WTC11 (cell line): Measurements from ENCODE around the gene MAB21L1. TPM values are rescaled to one million over a fixed set of nuclear protein-coding genes. Genes with fewer than 3 reads are reported as not detected.

Experiments used
- ATAC-seq: fragments of 200-7000 bp; cut with Tn5 transposase; 2 replicates; pipeline ENCODE4 v1.10.0; 2021; ENCODE audit warnings: mild to moderate bottlenecking, moderate library complexity
- CTCF ChIA-PET: fragments of 300-600 bp; sonication (Branson Sonifier 250); formaldehyde crosslinking; loops from one replicate; lab custom pipeline; 2021; ENCODE audit warnings: antibody characterized with exemption; lab: Charles Lee
- POLR2A ChIA-PET: fragments of 350-600 bp; sonication (Branson Sonifier 250); formaldehyde crosslinking; loops from one replicate; lab custom pipeline; 2021; ENCODE audit warnings: antibody characterized with exemption; lab: Charles Lee
- DNase-seq: peaks from one replicate; pipeline ENCODE4 v3.0.0; 2021; ENCODE audit warnings: low spot score
- H3K27ac Mint-ChIP-seq: 2 replicates; pipeline ENCODE4 v1.8.0; 2021; ENCODE audit warnings: mixed read lengths
- H3K27me3 Mint-ChIP-seq: 2 replicates; pipeline ENCODE4 v1.8.0; 2021; ENCODE audit warnings: low read depth, mild to moderate bottlenecking, moderate library complexity, mixed read lengths
- H3K36me3 Mint-ChIP-seq: 2 replicates; pipeline ENCODE4 v1.8.0; 2021; ENCODE audit warnings: mixed read lengths
- H3K4me1 Mint-ChIP-seq: 2 replicates; pipeline ENCODE4 v1.8.0; 2022; ENCODE audit warnings: mixed read lengths
- H3K4me3 Mint-ChIP-seq: 2 replicates; pipeline ENCODE4 v1.8.0; 2021; ENCODE audit warnings: mild to moderate bottlenecking, moderate library complexity, mixed read lengths
- H3K9me3 Mint-ChIP-seq: 2 replicates; pipeline ENCODE4 v1.8.0; 2021; ENCODE audit warnings: mixed read lengths
- AR ChIP-seq: fragments of 250-450 bp; sonication (Bioruptor Pico); IDR thresholded peaks from 2 replicates; pipeline ENCODE4 v1.9.0; 2021; ENCODE audit warnings: mild to moderate bottlenecking
- ATF1 ChIP-seq: sonication (generic); formaldehyde crosslinking; IDR thresholded peaks from 2 replicates; pipeline ENCODE4 v1.8.1; 2023; ENCODE audit warnings: mild to moderate bottlenecking, moderate library complexity, missing genetic modification reagents
- CDX4 ChIP-seq: fragments of 250-450 bp; sonication (Bioruptor Pico); IDR thresholded peaks from 2 replicates; pipeline ENCODE4 v1.9.0; 2021; ENCODE audit warnings: moderate library complexity, mild to moderate bottlenecking, inconsistent platforms, borderline replicate concordance
- CREB1 ChIP-seq: sonication (generic); formaldehyde crosslinking; IDR thresholded peaks from 2 replicates; pipeline ENCODE4 v1.8.0; 2023; ENCODE audit warnings: mild to moderate bottlenecking, missing genetic modification reagents
- ETV6 ChIP-seq: sonication (generic); formaldehyde crosslinking; IDR thresholded peaks from 2 replicates; pipeline ENCODE4 v1.8.1; 2022; ENCODE audit warnings: mild to moderate bottlenecking, missing genetic modification reagents
- FOXJ3 ChIP-seq: sonication (generic); formaldehyde crosslinking; IDR thresholded peaks from 2 replicates; pipeline ENCODE4 v1.9.0; 2021; ENCODE audit warnings: missing genetic modification reagents, mild to moderate bottlenecking, borderline replicate concordance
- IRF1 ChIP-seq: sonication (generic); formaldehyde crosslinking; IDR thresholded peaks from 2 replicates; pipeline ENCODE4 v1.8.0; 2023; ENCODE audit warnings: missing genetic modification reagents
- NR1H2 ChIP-seq: sonication (generic); formaldehyde crosslinking; IDR thresholded peaks from 2 replicates; pipeline ENCODE4 v1.9.0; 2021; ENCODE audit warnings: mild to moderate bottlenecking, moderate library complexity, missing genetic modification reagents
- PRRX2 ChIP-seq: fragments of 250-450 bp; sonication (Bioruptor Pico); IDR thresholded peaks from 2 replicates; pipeline ENCODE4 v1.8.0; 2021; ENCODE audit warnings: mild to moderate bottlenecking
- RORB ChIP-seq: fragments of 250-450 bp; sonication (Bioruptor Pico); IDR thresholded peaks from 2 replicates; pipeline ENCODE4 v1.9.0; 2021; ENCODE audit warnings: mild to moderate bottlenecking
- STAT6 ChIP-seq: sonication (generic); formaldehyde crosslinking; conservative IDR thresholded peaks from 2 replicates; pipeline ENCODE4 v1.8.1; 2023; ENCODE audit warnings: mild to moderate bottlenecking, low read depth, missing genetic modification reagents, moderate library complexity
- ZNF121 ChIP-seq: sonication (generic); formaldehyde crosslinking; IDR thresholded peaks from 2 replicates; pipeline ENCODE4 v1.8.0; 2023; ENCODE audit warnings: missing genetic modification reagents
- ZNF263 ChIP-seq: sonication (generic); formaldehyde crosslinking; IDR thresholded peaks from 2 replicates; pipeline ENCODE4 v1.8.1; 2022; ENCODE audit warnings: low read depth, mild to moderate bottlenecking, moderate library complexity, missing genetic modification reagents
- ZNF425 ChIP-seq: fragments of 250-450 bp; sonication (Bioruptor Pico); conservative IDR thresholded peaks from 2 replicates; pipeline ENCODE4 v1.9.0; 2021; ENCODE audit warnings: mild to moderate bottlenecking
- ZNF532 ChIP-seq: fragments of 250-450 bp; sonication (Bioruptor Pico); IDR thresholded peaks from 2 replicates; pipeline ENCODE4 v1.9.0; 2021; ENCODE audit warnings: mild to moderate bottlenecking, borderline replicate concordance
- total RNA-seq: library from RNA; stranded (reverse); gene quantifications from 3 replicates; pipeline ENCODE4 v1.2.3, GENCODE V29; 2021

Gene MAB21L1
- total RNA-seq, 1 experiment from 2014 or later, result 0.15 TPM

- POLR2A ChIA-PET, result interaction anchor here (0.5 kb wide), 1 partner anchor 11 kb away, joined by 4 read pairs; no protein-coding TSS in a partner anchor
- H3K9me3 Mint-ChIP-seq, result peaks cover 5% of the 10 kb centered on the region
- no peak for TF ChIP-seq RORB (CRISPR knock-in tag)
- no peak for TF ChIP-seq ZNF121 (CRISPR knock-in tag)
- no peak for TF ChIP-seq ATF1 (CRISPR knock-in tag)
- no peak for TF ChIP-seq ZNF532 (CRISPR knock-in tag)
- TF ChIP-seq ETV6 (CRISPR knock-in tag), result no peak
- no peak for TF ChIP-seq STAT6 (CRISPR knock-in tag)
- no peak for TF ChIP-seq FOXJ3 (CRISPR knock-in tag)
- TF ChIP-seq IRF1 (CRISPR knock-in tag), result no peak
- no peak for TF ChIP-seq NR1H2 (CRISPR knock-in tag)
- TF ChIP-seq ZNF263 (CRISPR knock-in tag), result no peak
- TF ChIP-seq ZNF425 (CRISPR knock-in tag), result no peak
- no peak for TF ChIP-seq AR (CRISPR knock-in tag)
- no peak for TF ChIP-seq PRRX2 (CRISPR knock-in tag)
- no peak for TF ChIP-seq CDX4 (CRISPR knock-in tag)
- TF ChIP-seq CREB1, result no peak
- no peaks in the 10 kb centered on the region for H3K4me1 Mint-ChIP-seq
- no peak for ATAC-seq
- peaks cover 5% of the 10 kb centered on the region for H3K36me3 Mint-ChIP-seq
- no peak overlapping the region for H3K4me3 Mint-ChIP-seq
- H3K27me3 Mint-ChIP-seq, result no peaks in the 10 kb centered on the region
- no peak overlapping the region for H3K27ac Mint-ChIP-seq
- no peak for DNase-seq
- CTCF ChIA-PET, result no interaction called here
Measured at GRCh38 chr13:35524171-35524570, 47.7 kb upstream of the MAB21L1 start.
